Right lobe of liver (tissue), 6 donors: Measurements from ENCODE around the gene LLGL1. TPM values are rescaled to one million over a fixed set of nuclear protein-coding genes. Genes with fewer than 3 reads are reported as not detected.

Source experiments
- ATAC-seq, 4 donors: fragments of 200-7000 bp; cut with Tn5 transposase; one replicate each; pipeline ENCODE4 v1.9.1; 2020; ENCODE audit warnings: mild to moderate bottlenecking in 4 of 4, moderate library complexity in 4 of 4
- DNase-seq, 3 donors: peaks; one replicate each; pipeline ENCODE4 v3.0.0-alpha.2; 2020
- H3K27ac ChIP-seq, 3 donors: fragments of 200-600 bp; one replicate each; pipeline ENCODE4 v1.8.0; 2022
- H3K27me3 ChIP-seq, 2 donors: fragments of 200-600 bp; one replicate each; pipeline ENCODE4 v1.8.0; 2022
- H3K36me3 ChIP-seq, 4 donors: fragments of 200-600 bp; sonication (generic) in 1 of 4; one replicate each; pipeline versions ENCODE4 v1.5.1 to v1.8.0; 2017 to 2022; ENCODE audit warnings: control low read depth in 1 of 4
- H3K4me1 ChIP-seq, 4 donors: fragments of 200-600 bp; sonication (generic) in 1 of 4; one replicate each; pipeline versions ENCODE4 v1.5.1 to v1.8.0; 2017 to 2022; ENCODE audit warnings: control low read depth in 1 of 4
- H3K4me3 ChIP-seq, 3 donors: fragments of 200-600 bp; one replicate each; pipeline ENCODE4 v1.8.0; 2022
- H3K9me3 ChIP-seq, 4 donors: fragments of 200-600 bp; sonication (generic) in 1 of 4; one replicate each; pipeline versions ENCODE4 v1.5.1 to v1.8.0; 2017 to 2022; ENCODE audit warnings: control low read depth in 1 of 4
- CTCF ChIP-seq, 4 donors: fragments of 200-600 bp in 3 of 4; fragments of 450-650 bp in 1 of 4; IDR thresholded peaks; one replicate each; pipeline versions ENCODE4 v1.5.1 to v1.8.0; 2016 to 2022; ENCODE audit warnings: antibody characterized with exemption in 4 of 4, mild to moderate bottlenecking in 2 of 4
- POLR2A ChIP-seq: fragments of 450-650 bp; IDR thresholded peaks from one replicate; pipeline ENCODE4 v1.6.1; 2017; ENCODE audit warnings: antibody characterized with exemption, mild to moderate bottlenecking
- WGBS: methylation state at CpG from one replicate; pipeline ENCODE4 v1.1.6; 2018; ENCODE audit warnings: low coverage, low lambda C conversion rate; ENCODE audit not compliant: insufficient coverage; ENCODE audit errors: missing lambda C conversion rate; 5-methylcytosine and 5-hydroxymethylcytosine counted together
- intact Hi-C, 2 donors: fragments of 100-400 bp; cut with DNase I; formaldehyde crosslinking; loops; one replicate each; pipeline versions ENCODE4 v1.11.2 to v1.14.1; 2022
- total RNA-seq, 6 experiments: library from RNA; depleted of rRNA in 2 of 6; stranded (reverse); fragments of >200 nt in 2 of 6; fragmentation: NEBNext Ultra II Directional in 3 of 6; extraction: Animal tissue kit (Norgen Biotek cat#: 25700) in 3 of 6; gene quantifications; one replicate each; pipeline versions ENCODE4 v1.1.0 to v1.2.4, GENCODE V29; 2016 to 2023
- donor health status: DM: no; HTN: yes; CAD: no.
- donor health status: DM: no; HTN: no; CAD: no.
- donor health status: DM: no; HTN: no; CAD: no.
- donor health status: DM: no; HTN: yes; CAD: no.
- donor health status: DM: no; HTN: yes; CAD: no.

LLGL1 gene
- total RNA-seq, 6 experiments from 2014 or later = 2.0 to 8.6 (median 2.8) TPM

- no peak overlapping the region for H3K27ac ChIP-seq
- DNase-seq = no peak
- TF ChIP-seq POLR2A (no peak), CTCF (IDR thresholded peaks at IDR 0.05) (no peak)
- H3K4me3 ChIP-seq = no peak overlapping the region
- H3K4me1 ChIP-seq = peaks cover 0 to 12% (median 5%) of the 10 kb centered on the region in 4 donors
- H3K9me3 ChIP-seq = no peaks in the 10 kb centered on the region
- H3K27me3 ChIP-seq = no peaks in the 10 kb centered on the region
- ATAC-seq = no peak
- intact Hi-C loops = no loop called here
- no CpG with 5 or more reads among the region's 1 CpG for WGBS
- no peaks in the 10 kb centered on the region for H3K36me3 ChIP-seq
Measured at GRCh38 chr17:18179196-18179595, 46.2 kb upstream of the LLGL1 start.

- no peak for ATAC-seq
- H3K36me3 ChIP-seq = no peaks in the 10 kb centered on the region
- no peak overlapping the region for H3K27ac ChIP-seq
- no peaks in the 10 kb centered on the region for H3K27me3 ChIP-seq
- H3K9me3 ChIP-seq = no peaks in the 10 kb centered on the region
- peaks cover 0 to 12% (median 4%) of the 10 kb centered on the region in 4 donors for H3K4me1 ChIP-seq
- intact Hi-C loops = no loop called here
- no peak overlapping the region for H3K4me3 ChIP-seq
- no peak for TF ChIP-seq POLR2A
- no peak for TF ChIP-seq CTCF (IDR thresholded peaks at IDR 0.05)
- DNase-seq = no peak
- WGBS = 93% methylated on average over 6 of the region's 7 CpGs
Measured at GRCh38 chr17:18179804-18180203, 45.6 kb upstream of the LLGL1 start.

- peaks cover 0 to 24% (median 9%) of the 10 kb centered on the region in 4 donors for H3K4me1 ChIP-seq
- H3K36me3 ChIP-seq = no peaks in the 10 kb centered on the region
- intact Hi-C loops = no loop called here
- peak in 1 of 4 donors; percentile 13 for ATAC-seq
- TF ChIP-seq CTCF (IDR thresholded peaks at IDR 0.05) (no peak), POLR2A (no peak)
- no peak for DNase-seq
- no peaks in the 10 kb centered on the region for H3K9me3 ChIP-seq
- WGBS = 70% methylated on average over 1 of the region's 5 CpGs
- H3K27me3 ChIP-seq = no peaks in the 10 kb centered on the region
- no peak overlapping the region for H3K4me3 ChIP-seq
- H3K27ac ChIP-seq = peak overlapping the region in 2 of 3 donors; percentile 98 to 99
Measured at GRCh38 chr17:18181358-18181757, 44.1 kb upstream of the LLGL1 start.

- no peak for TF ChIP-seq CTCF (IDR thresholded peaks at IDR 0.05)
- TF ChIP-seq POLR2A = no peak
- DNase-seq = peak; percentile 80 to 87 (median 83)
- Histone ChIP-seq H3K4me1 (peaks cover 0 to 33% (median 14%) of the 10 kb centered on the region in 4 donors), H3K9me3 (no peaks in the 10 kb centered on the region), H3K36me3 (no peaks in the 10 kb centered on the region), H3K4me3 (peak overlapping the region; percentile 86 to 90 (median 88)), H3K27me3 (no peaks in the 10 kb centered on the region), H3K27ac (peak overlapping the region; percentile 96 to 99 (median 98))
- WGBS = 8% methylated on average over 21 of the region's 28 CpGs
- peak; percentile 45 to 57 (median 52) for ATAC-seq
- intact Hi-C loops = no loop called here
Measured at GRCh38 chr17:18182110-18182977, 43.1 kb upstream of the LLGL1 start.
